MG63 (cell line): ENCODE results near the gene GABRP. TPM values are rescaled to one million over a fixed set of nuclear protein-coding genes. Genes with fewer than 3 reads are reported as not detected.

Source experiments
- DNase-seq: peaks from one replicate; pipeline ENCODE4 v3.0.0-alpha.2; 2020
- H3K27me3 ChIP-seq: fragments of 250-450 bp; sonication (Bioruptor Pico); 2 replicates; pipeline ENCODE4 v1.5.1; 2020; ENCODE audit warnings: mild to moderate bottlenecking, moderate library complexity
- H3K36me3 ChIP-seq: fragments of 250-450 bp; sonication (Bioruptor Pico); 2 replicates; pipeline ENCODE4 v1.5.1; 2020; ENCODE audit warnings: mild to moderate bottlenecking, moderate library complexity
- H3K4me3 ChIP-seq: fragments of 250-450 bp; sonication (Bioruptor Pico); 2 replicates; pipeline ENCODE4 v1.5.1; 2020; ENCODE audit warnings: mild to moderate bottlenecking, moderate library complexity
- H3K9me3 ChIP-seq: fragments of 250-450 bp; sonication (Bioruptor Pico); 2 replicates; pipeline ENCODE4 v1.5.1; 2020; ENCODE audit warnings: mild to moderate bottlenecking, moderate library complexity
- total RNA-seq: library from RNA; depleted of rRNA; stranded (reverse); fragments of >200 nt; shearing (Covaris generic); gene quantifications from 2 replicates; pipeline ENCODE4 v1.2.3, GENCODE V29; 2014; ENCODE audit warnings: low replicate concordance

The GABRP gene
- total RNA-seq, 1 experiment from 2014 or later, result not detected

DNA sequence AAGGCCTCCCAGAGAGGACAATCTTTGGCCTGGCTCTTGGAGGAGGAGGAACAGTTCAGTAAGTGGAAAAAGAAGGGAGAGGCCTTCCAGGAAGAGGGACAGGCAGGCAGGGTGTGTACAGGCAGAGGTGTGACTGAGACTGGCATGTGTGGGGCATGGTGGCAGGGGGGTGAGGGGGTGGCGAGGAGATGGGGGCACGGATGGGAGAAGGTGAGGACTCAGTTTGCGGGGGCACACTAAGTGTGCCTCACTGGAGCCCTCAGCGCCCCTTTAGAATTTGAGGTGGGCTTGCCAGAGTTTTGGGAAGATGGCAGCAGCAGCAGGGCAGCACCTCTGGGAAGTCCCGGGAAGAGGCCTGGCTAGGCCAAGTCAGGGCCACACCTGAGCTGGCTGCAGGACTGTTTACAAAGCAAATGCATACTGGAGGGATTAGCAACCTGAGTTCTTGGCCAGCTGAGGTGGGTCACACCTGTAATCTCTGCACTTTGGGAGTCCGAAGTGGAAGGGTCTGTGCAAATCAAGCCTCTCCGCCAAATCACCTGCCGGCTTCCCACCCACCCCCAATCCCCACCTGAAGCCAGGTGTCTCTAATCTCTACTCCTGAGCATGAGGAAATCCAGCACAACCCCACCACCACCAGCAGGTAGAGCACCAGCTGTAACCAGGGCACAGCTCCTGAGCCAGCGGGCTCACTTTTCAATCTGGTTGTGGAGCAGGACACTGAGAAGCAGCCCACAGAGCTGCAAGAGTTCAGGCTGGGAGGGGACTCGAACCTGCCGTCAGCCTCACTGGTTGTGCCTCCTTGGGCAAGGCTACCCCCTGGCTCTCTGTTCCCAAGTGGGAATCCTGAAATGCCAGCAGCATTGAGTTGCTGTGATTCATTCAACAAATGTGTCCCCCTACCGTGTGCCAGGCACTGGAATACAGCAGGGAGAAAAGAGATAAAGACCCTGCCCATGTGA, 10.2 kb upstream of the GABRP start:
- no peak for DNase-seq
- Histone ChIP-seq H3K9me3 (no peaks in the 10 kb centered on the region), H3K36me3 (no peaks in the 10 kb centered on the region)

DNA sequence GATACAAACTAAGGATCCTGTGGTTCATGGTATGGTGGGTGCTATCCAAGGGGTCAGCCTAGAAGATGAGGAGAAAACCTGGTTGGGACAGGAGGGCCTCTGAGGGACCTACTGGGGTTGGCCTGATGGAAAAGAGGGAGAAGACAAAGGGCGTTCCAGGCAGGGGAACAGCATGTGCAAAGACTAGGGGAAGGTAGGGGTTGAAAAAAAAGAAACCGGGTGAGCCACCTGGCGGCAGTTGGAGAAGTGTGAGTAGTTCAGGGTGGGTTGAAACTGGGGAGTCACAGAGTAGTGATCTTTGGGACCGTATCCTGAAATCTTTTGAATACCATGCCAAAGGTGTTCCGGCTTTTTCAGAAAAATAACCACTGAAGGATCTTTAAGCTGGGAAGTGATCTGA, 8.7 kb upstream of the GABRP start:
- H3K27me3 ChIP-seq, result no peaks in the 10 kb centered on the region
- H3K9me3 ChIP-seq, result no peaks in the 10 kb centered on the region
- no peak for DNase-seq
- H3K4me3 ChIP-seq, result no peak overlapping the region
- no peaks in the 10 kb centered on the region for H3K36me3 ChIP-seq

More for the DNA sequence above, 10.2 kb upstream of the GABRP start:
- Histone ChIP-seq H3K4me3 (no peak overlapping the region), H3K27me3 (peaks cover 1% of the 10 kb centered on the region)

DNA sequence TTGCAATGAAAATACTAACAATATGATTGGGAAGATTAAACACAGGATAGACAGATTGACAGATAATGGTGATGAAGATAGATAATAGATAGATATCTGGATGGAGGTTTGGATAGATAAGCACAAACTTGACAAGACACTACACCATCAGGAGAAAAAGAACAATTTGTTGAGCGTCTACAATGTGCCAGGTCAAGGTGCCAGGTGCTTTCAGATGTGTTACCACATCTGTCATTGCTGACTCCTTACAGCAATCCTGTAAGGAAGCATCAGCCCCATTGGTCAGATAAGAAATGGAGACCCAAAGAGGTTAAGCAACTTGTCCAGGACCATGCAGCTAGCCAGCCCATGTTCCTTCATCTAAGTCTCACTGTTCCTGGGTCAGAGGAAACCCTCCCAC, 1.6 kb upstream of the GABRP start:
- no peak for DNase-seq
- Histone ChIP-seq H3K9me3 (no peaks in the 10 kb centered on the region), H3K36me3 (no peaks in the 10 kb centered on the region), H3K27me3 (no peaks in the 10 kb centered on the region), H3K4me3 (no peak overlapping the region)

DNA sequence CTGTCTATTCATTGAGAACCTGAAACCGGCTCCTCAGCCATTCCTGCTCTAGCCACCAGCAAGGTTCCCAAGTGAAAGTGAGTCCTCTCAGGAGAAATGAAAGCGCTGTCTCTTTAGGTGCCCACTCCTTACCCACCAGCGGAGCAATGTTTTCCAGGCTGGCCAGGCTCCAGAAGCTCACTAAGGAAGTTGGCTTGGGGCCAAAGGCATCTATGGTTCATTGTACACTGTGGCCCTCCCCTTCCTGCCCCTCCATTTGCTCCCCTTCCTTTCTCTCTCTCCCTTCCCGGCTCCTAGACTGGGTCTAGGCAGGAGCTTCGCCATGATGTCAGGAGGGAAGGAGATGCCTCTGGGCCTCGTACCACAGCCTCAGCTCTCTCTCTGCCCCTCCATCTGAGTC, 1.1 kb upstream of the GABRP start:
- Histone ChIP-seq H3K36me3 (no peaks in the 10 kb centered on the region), H3K27me3 (no peaks in the 10 kb centered on the region), H3K9me3 (no peaks in the 10 kb centered on the region), H3K4me3 (no peak overlapping the region)
- no peak for DNase-seq

DNA sequence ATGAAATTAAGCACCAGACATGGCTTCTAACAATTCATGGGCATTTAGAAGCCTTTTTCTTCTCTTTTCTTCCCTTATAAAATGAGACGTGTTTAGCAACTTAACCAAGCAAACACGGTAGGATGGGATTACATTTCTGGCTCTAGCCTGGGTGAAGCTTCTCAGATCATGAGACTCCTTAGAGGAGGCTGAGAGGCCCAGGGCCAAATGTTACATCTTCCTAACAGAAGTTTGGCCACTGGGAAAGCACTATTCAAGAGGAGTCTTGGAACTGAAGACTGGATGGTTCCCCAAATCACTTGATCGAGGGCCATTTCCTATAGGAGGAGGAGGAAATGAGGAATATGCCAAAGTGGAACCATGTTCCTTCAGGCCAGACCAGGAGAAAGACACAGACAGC, 1.9 kb downstream of the GABRP start:
- no peaks in the 10 kb centered on the region for H3K27me3 ChIP-seq
- no peak overlapping the region for H3K4me3 ChIP-seq
- no peak for DNase-seq
- no peaks in the 10 kb centered on the region for H3K9me3 ChIP-seq
- H3K36me3 ChIP-seq, result no peaks in the 10 kb centered on the region

DNA sequence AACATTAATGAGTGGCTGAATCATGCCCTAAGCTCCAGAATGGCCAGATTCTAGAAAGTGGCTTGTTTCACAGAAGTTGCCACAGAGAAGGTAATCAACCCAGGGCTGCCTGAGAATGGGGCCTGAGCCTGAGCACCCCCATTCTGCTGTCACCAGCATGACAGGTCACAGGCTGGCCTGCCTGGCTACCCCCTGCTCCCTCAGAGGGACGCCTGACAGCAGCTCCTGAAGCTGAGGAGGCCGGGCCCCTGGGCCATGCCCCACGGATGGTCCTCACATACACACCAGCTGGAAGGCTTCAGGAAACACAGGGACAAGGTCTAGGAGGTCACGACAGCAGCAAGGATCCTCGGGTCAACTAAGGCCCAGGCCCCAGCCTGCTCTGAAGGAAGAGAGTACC, 3.7 kb downstream of the GABRP start:
- Histone ChIP-seq H3K4me3 (no peak overlapping the region), H3K9me3 (no peaks in the 10 kb centered on the region), H3K27me3 (no peaks in the 10 kb centered on the region), H3K36me3 (no peaks in the 10 kb centered on the region)
- DNase-seq, result no peak

DNA sequence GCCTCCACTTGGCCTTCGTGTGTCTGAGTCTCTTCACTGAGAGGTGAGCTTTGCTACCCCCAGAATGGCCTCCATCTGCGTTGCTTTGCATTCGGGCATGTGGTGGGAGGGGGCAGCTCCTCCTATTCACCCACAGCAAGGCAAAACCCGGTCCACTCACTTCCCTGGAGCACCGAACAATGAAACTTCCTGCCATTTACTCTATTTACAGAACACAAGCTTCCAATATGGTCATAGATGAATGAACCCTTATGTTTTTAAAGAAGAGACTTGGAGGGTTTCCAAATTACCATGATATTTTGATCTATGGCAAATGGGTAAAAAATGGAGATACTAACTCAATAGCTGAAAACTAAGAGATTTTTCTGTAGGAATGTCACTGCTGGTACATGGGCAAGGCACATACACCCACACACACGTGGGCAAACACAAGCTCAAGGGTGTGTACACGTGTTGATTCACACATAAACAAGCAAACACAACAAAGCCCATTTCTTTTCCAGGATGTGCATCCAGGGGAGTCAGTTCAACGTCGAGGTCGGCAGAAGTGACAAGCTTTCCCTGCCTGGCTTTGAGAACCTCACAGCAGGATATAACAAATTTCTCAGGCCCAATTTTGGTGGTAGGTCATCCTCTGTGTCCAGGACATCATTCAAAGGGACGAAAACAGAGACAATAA, 5.2 kb downstream of the GABRP start:
- Histone ChIP-seq H3K9me3 (no peaks in the 10 kb centered on the region), H3K36me3 (no peaks in the 10 kb centered on the region), H3K4me3 (no peak overlapping the region), H3K27me3 (no peaks in the 10 kb centered on the region)
- no peak for DNase-seq

DNA sequence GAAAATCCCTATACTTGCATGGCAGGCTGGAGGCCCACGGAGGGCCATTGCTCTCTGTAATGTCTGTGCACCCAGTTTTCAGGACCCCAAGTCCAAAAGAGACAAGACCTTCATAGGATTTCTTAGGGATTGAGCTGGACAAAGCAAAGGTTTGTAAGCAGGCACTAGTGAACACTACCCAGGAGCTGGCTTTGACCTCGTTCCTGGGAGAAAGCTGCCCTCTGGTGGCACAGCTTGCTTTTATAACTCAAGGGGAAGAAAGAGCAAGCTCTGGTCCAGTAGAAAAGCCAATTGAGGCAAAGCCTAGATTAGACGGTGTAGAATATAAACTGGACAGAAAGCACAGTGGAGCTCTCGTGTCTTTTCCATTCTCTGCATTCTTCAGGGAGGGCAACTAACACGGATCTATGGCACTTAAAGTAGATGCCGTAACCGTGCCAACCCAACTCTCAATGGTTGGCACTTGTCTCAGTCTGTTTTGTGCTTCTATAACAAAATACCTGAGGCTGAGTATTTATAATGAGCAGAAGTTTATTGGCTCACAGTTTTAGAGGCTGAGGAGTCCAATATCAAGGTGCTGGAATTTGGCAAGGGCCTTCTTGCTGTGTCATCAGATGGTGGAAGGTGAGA, 7.9 kb downstream of the GABRP start:
- peak; percentile 60 for DNase-seq
- Histone ChIP-seq H3K9me3 (no peaks in the 10 kb centered on the region), H3K36me3 (no peaks in the 10 kb centered on the region), H3K27me3 (no peaks in the 10 kb centered on the region), H3K4me3 (no peak overlapping the region)

DNA sequence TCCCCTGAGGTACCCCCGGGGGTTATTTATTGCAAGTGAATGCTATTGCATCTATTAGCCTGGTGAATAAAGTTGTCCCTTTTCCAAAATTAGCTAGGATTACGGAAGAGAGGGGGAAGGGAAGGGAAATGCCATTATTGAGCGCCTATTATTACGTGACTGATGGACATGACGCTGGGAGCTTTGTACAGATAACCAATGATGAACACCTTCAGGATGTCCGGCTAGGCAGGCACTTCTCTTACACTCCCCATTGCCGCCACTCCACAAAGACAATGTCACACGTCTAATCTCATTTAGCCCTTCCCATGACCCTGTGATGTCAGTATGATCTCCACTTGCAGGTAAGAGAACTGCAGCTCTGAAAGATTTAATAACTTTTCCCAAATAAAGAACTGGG, 9.4 kb downstream of the GABRP start:
- H3K9me3 ChIP-seq, result no peaks in the 10 kb centered on the region
- H3K4me3 ChIP-seq, result no peak overlapping the region
- no peaks in the 10 kb centered on the region for H3K27me3 ChIP-seq
- DNase-seq, result no peak
- H3K36me3 ChIP-seq, result no peaks in the 10 kb centered on the region

DNA sequence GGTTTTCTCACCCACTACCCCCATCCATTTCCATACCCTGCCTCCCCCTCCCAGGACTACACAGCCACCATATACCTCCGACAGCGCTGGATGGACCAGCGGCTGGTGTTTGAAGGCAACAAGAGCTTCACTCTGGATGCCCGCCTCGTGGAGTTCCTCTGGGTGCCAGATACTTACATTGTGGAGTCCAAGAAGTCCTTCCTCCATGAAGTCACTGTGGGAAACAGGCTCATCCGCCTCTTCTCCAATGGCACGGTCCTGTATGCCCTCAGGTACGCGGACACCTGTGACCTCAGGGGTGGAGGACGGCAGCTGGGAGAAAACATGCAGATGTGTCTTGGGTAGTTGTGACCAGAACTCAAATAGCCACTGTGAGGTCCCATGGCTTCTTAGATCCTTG, 11.6 kb downstream of the GABRP start:
- Histone ChIP-seq H3K27me3 (peaks cover 4% of the 10 kb centered on the region; the same call in 1 of the 2 replicates), H3K4me3 (no peak overlapping the region), H3K9me3 (no peaks in the 10 kb centered on the region; the same call in 1 of the 2 replicates), H3K36me3 (no peaks in the 10 kb centered on the region)
- DNase-seq, result no peak

DNA sequence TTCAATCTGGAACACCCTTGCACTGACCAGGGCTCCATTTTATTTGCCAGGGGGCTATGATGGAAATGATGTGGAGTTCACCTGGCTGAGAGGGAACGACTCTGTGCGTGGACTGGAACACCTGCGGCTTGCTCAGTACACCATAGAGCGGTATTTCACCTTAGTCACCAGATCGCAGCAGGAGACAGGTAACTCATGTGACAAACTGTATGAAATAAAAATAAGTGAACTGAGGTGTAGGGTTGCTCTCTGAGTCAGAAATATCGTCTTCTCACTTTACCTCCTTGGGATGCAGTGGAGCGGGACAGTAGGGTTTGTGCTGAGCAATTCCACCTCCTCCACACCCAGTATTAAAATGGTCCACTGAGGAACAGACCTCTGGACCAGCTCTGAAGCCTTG, 22.1 kb downstream of the GABRP start:
- no peaks in the 10 kb centered on the region for H3K9me3 ChIP-seq
- H3K36me3 ChIP-seq, result no peaks in the 10 kb centered on the region
- H3K27me3 ChIP-seq, result peaks cover 40% of the 10 kb centered on the region
- DNase-seq, result no peak
- no peak overlapping the region for H3K4me3 ChIP-seq

DNA sequence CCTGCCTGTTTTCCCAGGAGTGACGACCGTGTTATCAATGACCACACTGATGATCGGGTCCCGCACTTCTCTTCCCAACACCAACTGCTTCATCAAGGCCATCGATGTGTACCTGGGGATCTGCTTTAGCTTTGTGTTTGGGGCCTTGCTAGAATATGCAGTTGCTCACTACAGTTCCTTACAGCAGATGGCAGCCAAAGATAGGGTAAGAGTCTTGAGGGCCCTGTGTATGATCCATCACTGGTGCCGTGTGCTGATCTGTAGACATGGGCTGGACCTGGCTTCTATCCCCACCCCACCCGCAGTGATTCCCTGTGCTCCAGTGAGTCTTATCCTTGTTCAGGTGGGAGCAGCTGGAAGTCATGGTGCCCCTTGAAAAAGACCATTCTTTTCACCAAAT, 26.0 kb downstream of the GABRP start:
- Histone ChIP-seq H3K27me3 (peaks cover 16% of the 10 kb centered on the region), H3K36me3 (no peaks in the 10 kb centered on the region), H3K4me3 (no peak overlapping the region), H3K9me3 (no peaks in the 10 kb centered on the region)
- peak; percentile 23 for DNase-seq

DNA sequence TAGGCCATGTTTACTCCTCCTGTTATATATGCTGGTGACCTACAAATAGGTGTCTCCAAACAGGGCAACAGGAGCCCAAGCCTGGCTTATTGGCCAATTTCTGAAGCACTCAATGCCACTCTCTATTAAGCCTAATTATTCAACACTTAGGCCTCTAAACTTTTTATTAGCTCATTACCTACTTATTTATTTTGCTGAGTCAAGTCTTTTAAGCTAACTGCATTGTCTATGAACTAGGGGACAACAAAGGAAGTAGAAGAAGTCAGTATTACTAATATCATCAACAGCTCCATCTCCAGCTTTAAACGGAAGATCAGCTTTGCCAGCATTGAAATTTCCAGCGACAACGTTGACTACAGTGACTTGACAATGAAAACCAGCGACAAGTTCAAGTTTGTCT, 28.2 kb downstream of the GABRP start:
- no peak for DNase-seq
- Histone ChIP-seq H3K4me3 (no peak overlapping the region), H3K9me3 (no peaks in the 10 kb centered on the region), H3K36me3 (no peaks in the 10 kb centered on the region), H3K27me3 (peaks cover 8% of the 10 kb centered on the region)

DNA sequence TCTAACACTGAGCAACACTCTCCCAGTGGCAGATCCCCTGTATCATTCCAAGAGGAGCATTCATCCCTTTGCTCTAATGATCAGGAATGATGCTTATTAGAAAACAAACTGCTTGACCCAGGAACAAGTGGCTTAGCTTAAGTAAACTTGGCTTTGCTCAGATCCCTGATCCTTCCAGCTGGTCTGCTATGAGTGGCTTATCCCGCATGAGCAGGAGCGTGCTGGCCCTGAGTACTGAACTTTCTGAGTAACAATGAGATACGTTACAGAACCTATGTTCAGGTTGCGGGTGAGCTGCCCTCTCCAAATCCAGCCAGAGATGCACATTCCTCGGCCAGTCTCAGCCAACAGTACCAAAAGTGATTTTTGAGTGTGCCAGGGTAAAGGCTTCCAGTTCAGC, 29.7 kb downstream of the GABRP start:
- Histone ChIP-seq H3K27me3 (no peaks in the 10 kb centered on the region; the same call in none of the 2 replicates), H3K9me3 (no peaks in the 10 kb centered on the region), H3K4me3 (no peak overlapping the region), H3K36me3 (no peaks in the 10 kb centered on the region)
- DNase-seq, result peak; percentile 37

DNA sequence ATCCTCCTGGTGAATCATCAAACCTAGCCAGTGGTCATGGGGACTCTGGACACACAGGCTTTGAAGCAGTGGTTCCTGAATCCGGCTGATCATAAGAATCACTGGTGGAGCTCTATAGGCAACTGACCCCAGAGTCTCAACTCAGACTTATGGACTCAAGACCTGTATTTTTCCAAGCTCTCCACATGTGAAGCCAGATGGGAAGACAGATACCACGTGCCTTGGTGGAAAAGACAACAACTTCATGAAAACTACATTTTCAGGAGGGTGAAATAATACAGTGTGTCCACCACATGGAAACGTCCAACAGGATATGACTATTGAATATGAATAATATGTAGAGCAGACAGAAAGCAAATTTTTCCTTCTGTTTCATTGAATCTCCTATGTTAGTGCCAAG, 33.7 kb downstream of the GABRP start:
- H3K27me3 ChIP-seq, result no peaks in the 10 kb centered on the region; the same call in 1 of the 2 replicates
- no peak overlapping the region for H3K4me3 ChIP-seq
- no peaks in the 10 kb centered on the region for H3K36me3 ChIP-seq
- no peaks in the 10 kb centered on the region for H3K9me3 ChIP-seq
- DNase-seq, result no peak

DNA sequence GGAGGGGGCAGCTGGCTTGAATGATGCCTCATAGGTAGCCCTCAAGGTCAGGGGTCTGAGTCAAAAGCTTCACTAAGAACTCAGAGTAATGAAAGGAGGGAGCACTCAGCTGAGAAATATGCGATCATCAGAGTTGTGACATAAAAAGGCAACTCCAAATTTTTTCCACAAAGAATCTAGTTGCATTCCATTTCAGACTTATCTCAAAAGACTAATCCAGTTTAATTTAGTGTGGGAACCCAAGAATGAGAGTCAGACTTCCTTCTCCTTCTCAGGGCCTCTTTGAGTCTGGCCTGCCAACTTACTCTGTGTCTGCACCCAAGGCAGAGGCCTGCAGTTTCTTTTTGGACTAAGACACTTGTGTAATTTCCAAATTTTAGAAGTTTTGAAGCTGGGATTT, 34.7 kb downstream of the GABRP start:
- H3K27me3 ChIP-seq, result no peaks in the 10 kb centered on the region; the same call in 1 of the 2 replicates
- no peak for DNase-seq
- H3K9me3 ChIP-seq, result no peaks in the 10 kb centered on the region
- no peaks in the 10 kb centered on the region for H3K36me3 ChIP-seq
- H3K4me3 ChIP-seq, result no peak overlapping the region

DNA sequence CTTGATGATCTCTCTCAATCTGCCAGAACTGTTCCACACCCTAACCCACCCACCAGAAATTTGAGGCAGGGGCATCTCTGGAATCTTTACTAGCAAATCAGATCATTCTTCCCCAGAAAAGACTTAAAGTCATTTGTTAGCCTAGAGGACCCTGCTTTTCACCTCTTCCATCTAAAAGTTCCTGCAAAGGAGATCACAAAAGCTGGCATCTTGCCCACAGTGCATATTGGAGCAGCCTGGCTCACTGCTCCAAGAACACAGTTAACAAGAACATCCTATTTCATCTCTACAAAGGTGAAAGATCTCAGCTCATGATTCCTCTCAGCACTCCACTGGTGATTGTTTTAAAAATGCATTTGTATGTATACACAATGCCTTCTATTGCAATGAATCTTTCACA, 36.3 kb downstream of the GABRP start:
- H3K9me3 ChIP-seq, result no peaks in the 10 kb centered on the region
- no peak for DNase-seq
- H3K27me3 ChIP-seq, result no peaks in the 10 kb centered on the region
- H3K4me3 ChIP-seq, result no peak overlapping the region
- no peaks in the 10 kb centered on the region for H3K36me3 ChIP-seq
